IPS-15b (cell line): Measurements from ENCODE around the gene MGMT.

Experiments
- H3K27me3 ChIP-seq: one replicate; pipeline ENCODE4 v1.6.1; 2013; ENCODE audit warnings: low read length; ENCODE audit not compliant: control insufficient read depth, insufficient read depth
- H3K36me3 ChIP-seq: one replicate; pipeline ENCODE4 v1.6.1; 2013; ENCODE audit warnings: low read length; ENCODE audit not compliant: control insufficient read depth, insufficient read depth
- H3K4me1 ChIP-seq: one replicate; pipeline ENCODE4 v1.6.1; 2013; ENCODE audit warnings: mild to moderate bottlenecking, low read length; ENCODE audit not compliant: control insufficient read depth, insufficient read depth
- H3K4me3 ChIP-seq: one replicate; pipeline ENCODE4 v1.5.1; 2013; ENCODE audit warnings: low read depth, low read length
- H3K9ac ChIP-seq: one replicate; pipeline ENCODE4 v1.6.1; 2013; ENCODE audit warnings: low read depth, mild to moderate bottlenecking, low read length
- H3K9me3 ChIP-seq: one replicate; pipeline ENCODE4 v1.6.1; 2013; ENCODE audit warnings: mild to moderate bottlenecking, low read length; ENCODE audit not compliant: control insufficient read depth, insufficient read depth

The MGMT gene

DNA sequence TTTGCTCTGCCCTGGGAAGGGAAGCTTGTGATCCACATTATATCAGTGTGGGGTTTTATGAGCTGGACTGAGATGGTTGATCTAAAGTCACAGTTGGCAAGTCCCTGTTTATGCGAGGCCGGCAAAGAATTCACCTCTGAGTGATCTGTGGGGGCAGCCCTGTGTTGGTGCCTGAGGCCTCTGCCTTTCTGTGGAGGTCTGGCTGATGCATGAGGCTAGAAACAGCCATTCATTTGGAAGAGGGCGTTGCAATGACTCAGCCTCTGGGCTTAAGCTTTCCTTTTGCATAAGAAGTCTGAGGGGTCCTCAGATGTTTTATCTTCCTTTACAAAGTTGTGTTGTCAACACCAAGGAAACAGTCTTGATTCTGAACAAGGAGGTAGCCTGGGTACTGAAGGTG, 126.9 kb downstream of the MGMT start:
- H3K27me3 ChIP-seq, result no peaks in the 10 kb centered on the region
- H3K4me1 ChIP-seq, result no peaks in the 10 kb centered on the region
- H3K36me3 ChIP-seq, result no peaks in the 10 kb centered on the region
- H3K4me3 ChIP-seq, result no peak overlapping the region
- H3K9me3 ChIP-seq, result no peaks in the 10 kb centered on the region
- no peak overlapping the region for H3K9ac ChIP-seq

DNA sequence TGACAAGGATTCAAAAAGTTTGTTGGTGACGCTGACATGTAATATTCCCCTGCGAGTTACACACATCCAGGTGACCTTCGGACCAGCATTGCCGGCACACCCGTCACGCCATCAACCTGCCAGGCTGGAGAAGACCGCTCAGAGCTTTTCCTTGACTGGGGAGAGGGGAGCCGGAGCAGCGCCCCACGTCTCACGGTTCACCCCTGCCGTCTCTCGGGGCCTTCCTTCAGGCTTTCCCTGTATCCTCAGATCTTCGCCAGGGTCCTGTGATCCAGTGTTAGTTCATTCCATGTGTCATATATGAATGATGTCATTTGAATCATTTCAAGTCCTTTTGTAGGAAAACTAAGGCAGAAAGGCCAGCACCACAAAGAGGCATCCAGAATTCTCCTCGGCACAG, 127.8 kb downstream of the MGMT start:
- H3K36me3 ChIP-seq, result no peaks in the 10 kb centered on the region
- no peak overlapping the region for H3K9ac ChIP-seq
- no peak overlapping the region for H3K4me3 ChIP-seq
- no peaks in the 10 kb centered on the region for H3K4me1 ChIP-seq
- H3K27me3 ChIP-seq, result no peaks in the 10 kb centered on the region
- H3K9me3 ChIP-seq, result no peaks in the 10 kb centered on the region

DNA sequence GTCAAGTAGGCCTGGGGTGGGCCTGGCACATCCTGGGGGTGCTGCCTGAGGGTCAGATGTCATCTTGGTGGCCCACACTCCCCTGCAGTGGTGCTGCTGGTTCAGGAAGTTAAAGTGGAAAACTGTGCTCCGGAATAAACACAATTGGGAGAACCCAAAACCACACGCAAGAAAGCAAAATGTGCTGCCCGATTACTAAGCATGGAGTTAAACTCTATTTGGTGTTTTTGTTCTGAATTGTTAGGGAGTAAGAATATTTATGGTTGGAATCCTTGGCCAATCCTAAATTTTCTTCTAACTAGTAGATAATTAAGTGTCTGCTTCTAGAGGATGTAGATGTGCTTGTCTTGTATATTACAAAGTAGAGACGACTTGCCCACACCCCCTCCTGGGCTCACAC, 131.4 kb downstream of the MGMT start:
- Histone ChIP-seq H3K27me3 (no peaks in the 10 kb centered on the region), H3K4me1 (no peaks in the 10 kb centered on the region), H3K36me3 (no peaks in the 10 kb centered on the region), H3K4me3 (no peak overlapping the region), H3K9ac (no peak overlapping the region), H3K9me3 (no peaks in the 10 kb centered on the region)

GRCh38 chr10:129599160-129599559, 132.1 kb downstream of the MGMT start:
- no peaks in the 10 kb centered on the region for H3K36me3 ChIP-seq
- no peak overlapping the region for H3K9ac ChIP-seq
- no peak overlapping the region for H3K4me3 ChIP-seq
- no peaks in the 10 kb centered on the region for H3K27me3 ChIP-seq
- H3K9me3 ChIP-seq, result no peaks in the 10 kb centered on the region
- H3K4me1 ChIP-seq, result no peaks in the 10 kb centered on the region

DNA sequence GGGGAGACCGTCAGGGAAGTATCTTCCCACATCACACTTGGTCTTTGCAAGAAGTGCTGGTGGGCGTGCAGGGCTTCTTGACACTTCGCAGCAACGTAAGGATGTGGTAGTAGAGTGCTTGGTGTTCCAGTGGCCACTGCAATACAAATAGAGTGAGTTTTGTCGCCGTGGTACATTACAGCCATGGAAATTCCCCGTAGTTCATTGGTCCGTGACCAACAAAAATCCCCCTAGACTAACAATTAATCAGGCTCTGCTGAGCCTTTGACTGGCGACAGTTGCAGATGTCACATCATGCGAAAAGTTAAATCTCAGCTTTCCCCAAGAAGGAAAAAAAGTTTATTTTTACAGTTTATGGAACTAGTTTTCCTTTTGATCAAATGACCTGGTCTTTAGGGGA, 134.7 kb downstream of the MGMT start:
- no peak overlapping the region for H3K9ac ChIP-seq
- no peak overlapping the region for H3K4me3 ChIP-seq
- H3K4me1 ChIP-seq, result no peaks in the 10 kb centered on the region
- H3K9me3 ChIP-seq, result no peaks in the 10 kb centered on the region
- no peaks in the 10 kb centered on the region for H3K36me3 ChIP-seq
- H3K27me3 ChIP-seq, result no peaks in the 10 kb centered on the region

- Histone ChIP-seq H3K4me3 (no peak overlapping the region), H3K9me3 (no peaks in the 10 kb centered on the region), H3K27me3 (no peaks in the 10 kb centered on the region), H3K36me3 (no peaks in the 10 kb centered on the region), H3K4me1 (no peaks in the 10 kb centered on the region), H3K9ac (no peak overlapping the region)
Observed at GRCh38 chr10:129602938-129603535, 136.0 kb downstream of the MGMT start.

DNA sequence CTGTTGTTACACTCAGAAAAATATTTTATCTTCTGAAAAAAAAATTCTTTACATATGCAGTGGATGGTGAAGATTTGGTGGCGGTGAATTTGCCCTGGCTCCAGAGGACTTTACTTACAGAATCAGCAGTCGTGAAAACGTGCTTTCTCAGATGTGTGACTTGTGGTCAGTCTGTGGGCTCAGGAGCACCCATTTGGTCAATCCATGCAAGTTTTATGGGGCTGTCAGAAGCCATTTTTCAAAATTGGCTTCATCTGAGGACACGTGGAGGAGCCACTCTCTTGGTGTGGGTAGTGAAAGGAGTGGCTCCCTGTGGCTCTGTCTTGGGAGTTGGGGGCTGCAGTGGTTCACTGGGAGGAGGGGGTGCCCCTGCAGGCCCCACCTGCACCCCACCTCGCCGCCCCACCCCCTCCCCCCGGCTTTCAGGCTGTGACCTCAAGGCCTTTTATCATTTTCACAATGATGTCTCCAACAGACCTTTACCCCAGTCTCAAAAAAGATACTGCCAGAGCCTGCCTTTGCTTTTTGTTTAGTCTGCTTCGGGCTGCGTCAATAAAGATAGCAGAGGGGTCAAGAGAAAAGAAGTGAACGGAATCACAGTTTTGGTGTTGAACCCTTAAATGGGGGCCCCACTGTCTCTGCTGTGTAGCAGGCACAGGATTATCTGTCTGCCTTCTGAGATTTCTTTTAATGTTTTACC, 137.4 kb downstream of the MGMT start:
- H3K9me3 ChIP-seq, result no peaks in the 10 kb centered on the region
- no peaks in the 10 kb centered on the region for H3K27me3 ChIP-seq
- no peak overlapping the region for H3K9ac ChIP-seq
- H3K4me1 ChIP-seq, result no peaks in the 10 kb centered on the region
- no peaks in the 10 kb centered on the region for H3K36me3 ChIP-seq
- H3K4me3 ChIP-seq, result no peak overlapping the region

- Histone ChIP-seq H3K9ac (no peak overlapping the region), H3K27me3 (no peaks in the 10 kb centered on the region), H3K9me3 (no peaks in the 10 kb centered on the region), H3K36me3 (no peaks in the 10 kb centered on the region), H3K4me3 (no peak overlapping the region), H3K4me1 (no peaks in the 10 kb centered on the region)
Observed at GRCh38 chr10:129605266-129605985, 138.4 kb downstream of the MGMT start.

- H3K9ac ChIP-seq, result no peak overlapping the region
- H3K27me3 ChIP-seq, result no peaks in the 10 kb centered on the region
- H3K4me3 ChIP-seq, result no peak overlapping the region
- H3K4me1 ChIP-seq, result no peaks in the 10 kb centered on the region
- H3K36me3 ChIP-seq, result no peaks in the 10 kb centered on the region
- no peaks in the 10 kb centered on the region for H3K9me3 ChIP-seq
Observed at GRCh38 chr10:129605986-129606518, 139.0 kb downstream of the MGMT start.

GRCh38 chr10:129607607-129608109, 140.6 kb downstream of the MGMT start:
- no peaks in the 10 kb centered on the region for H3K4me1 ChIP-seq

DNA sequence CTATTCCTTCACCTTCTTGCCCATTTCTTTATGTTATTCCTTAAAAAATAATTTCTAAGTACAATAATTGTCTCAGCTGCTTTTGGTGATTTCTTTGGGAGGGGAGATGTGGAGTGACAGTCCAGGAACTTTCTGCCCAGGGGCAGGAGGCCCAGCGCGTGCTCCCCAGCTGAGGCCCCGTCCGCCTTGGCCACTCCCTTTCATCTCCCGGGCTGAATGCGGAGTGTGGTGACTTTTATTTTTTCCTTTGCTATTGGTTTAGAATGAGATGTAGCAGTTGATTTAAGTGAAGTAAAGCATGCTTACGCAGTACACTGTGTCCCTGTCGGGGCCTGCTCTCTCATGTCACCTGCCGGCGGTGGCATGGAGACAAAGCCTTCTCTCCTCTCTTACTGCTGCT, 141.6 kb downstream of the MGMT start:
- Histone ChIP-seq H3K27me3 (no peaks in the 10 kb centered on the region), H3K9ac (no peak overlapping the region), H3K4me3 (no peak overlapping the region), H3K36me3 (no peaks in the 10 kb centered on the region), H3K4me1 (no peaks in the 10 kb centered on the region), H3K9me3 (no peaks in the 10 kb centered on the region)

More at GRCh38 chr10:129607607-129608109, 140.6 kb downstream of the MGMT start:
- H3K9me3 ChIP-seq, result no peaks in the 10 kb centered on the region
- H3K9ac ChIP-seq, result no peak overlapping the region
- no peaks in the 10 kb centered on the region for H3K27me3 ChIP-seq
- H3K4me3 ChIP-seq, result no peak overlapping the region
- H3K36me3 ChIP-seq, result no peaks in the 10 kb centered on the region
